Measurements from ENCODE around the gene LBR.

Gene LBR

GRCh38 chr1:225423518-225423855, 4.4 kb downstream of the LBR start:
- TF ChIP-seq, protein P1, sequence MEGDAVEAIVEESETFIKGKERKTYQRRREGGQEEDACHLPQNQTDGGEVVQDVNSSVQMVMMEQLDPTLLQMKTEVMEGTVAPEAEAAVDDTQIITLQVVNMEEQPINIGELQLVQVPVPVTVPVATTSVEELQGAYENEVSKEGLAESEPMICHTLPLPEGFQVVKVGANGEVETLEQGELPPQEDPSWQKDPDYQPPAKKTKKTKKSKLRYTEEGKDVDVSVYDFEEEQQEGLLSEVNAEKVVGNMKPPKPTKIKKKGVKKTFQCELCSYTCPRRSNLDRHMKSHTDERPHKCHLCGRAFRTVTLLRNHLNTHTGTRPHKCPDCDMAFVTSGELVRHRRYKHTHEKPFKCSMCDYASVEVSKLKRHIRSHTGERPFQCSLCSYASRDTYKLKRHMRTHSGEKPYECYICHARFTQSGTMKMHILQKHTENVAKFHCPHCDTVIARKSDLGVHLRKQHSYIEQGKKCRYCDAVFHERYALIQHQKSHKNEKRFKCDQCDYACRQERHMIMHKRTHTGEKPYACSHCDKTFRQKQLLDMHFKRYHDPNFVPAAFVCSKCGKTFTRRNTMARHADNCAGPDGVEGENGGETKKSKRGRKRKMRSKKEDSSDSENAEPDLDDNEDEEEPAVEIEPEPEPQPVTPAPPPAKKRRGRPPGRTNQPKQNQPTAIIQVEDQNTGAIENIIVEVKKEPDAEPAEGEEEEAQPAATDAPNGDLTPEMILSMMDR (conservative IDR thresholded peaks at IDR 0.05; ENCODE audit: low read depth, low read length), result no peak
- no peak overlapping the region for H3K4me3 ChIP-seq (ENCODE audit: low read depth, low read length)
- no peak for DNase-seq (ENCODE audit: low read depth)

DNA sequence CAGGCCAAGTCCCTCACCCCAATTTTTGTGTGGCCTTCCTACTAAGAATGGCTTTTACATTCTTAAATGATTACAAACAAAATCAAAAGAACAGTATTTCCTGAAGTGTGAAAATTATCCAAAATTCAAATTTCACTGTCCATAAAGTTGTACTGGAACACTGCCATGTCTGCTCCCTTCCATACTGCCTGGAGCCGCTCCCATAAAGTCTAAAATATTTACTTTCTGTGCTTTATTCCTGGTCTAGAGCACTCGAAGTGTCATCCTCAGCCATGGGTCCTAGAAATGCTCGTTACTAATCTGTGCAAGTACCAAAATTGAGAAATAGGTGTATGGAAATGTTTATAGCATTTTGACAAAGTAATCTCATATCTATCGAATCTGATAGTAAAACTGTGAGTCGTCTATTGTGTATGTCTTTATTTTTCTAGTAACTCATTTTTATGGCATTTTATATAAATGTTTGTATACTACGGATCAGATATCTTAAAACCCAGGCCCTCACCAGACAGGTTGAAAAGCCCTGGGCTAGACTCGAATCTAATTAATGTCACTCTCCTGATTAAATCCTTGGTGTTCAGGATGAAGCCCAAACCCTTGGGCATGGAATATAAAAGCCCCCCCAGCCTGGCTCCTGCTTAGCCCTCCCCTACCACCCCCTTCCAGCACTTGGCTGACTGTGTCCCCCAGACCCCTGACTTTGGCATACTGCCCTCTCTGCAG, 4.9 kb downstream of the LBR start:
- TF ChIP-seq, protein P1 (conservative IDR thresholded peaks at IDR 0.05; ENCODE audit: low read depth, low read length), result no peak
- no peak for DNase-seq (ENCODE audit: low read depth)
- H3K4me3 ChIP-seq (ENCODE audit: low read depth, low read length), result no peak overlapping the region

DNA sequence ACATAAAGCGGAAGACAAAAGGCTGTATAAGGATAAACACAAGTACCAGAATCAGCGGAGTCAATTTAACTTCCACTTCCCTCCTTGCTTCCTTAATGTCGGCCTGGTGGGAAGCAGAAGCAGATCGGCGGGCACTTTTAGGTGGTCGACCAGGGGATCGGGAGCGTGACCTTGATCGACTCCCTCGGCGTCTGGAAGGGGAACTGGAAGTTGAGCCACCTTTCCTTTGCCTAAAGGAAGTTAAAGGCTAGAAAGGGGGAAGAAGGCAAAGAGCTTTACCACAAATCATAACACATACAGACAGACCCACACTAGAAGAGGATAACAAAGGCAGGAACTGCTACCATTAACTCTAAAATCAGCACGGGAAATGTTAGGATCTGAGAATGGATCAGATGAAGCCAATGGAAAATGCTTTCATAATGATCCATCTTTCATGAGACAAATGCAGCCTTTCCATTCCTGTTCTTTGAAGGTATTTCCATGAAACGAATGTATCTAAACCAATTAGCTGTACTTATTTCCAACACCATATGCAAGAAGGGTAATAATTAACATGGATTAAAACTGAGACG, 5.7 kb downstream of the LBR start:
- no peak for DNase-seq (ENCODE audit: low read depth)
- H3K4me3 ChIP-seq (ENCODE audit: low read depth, low read length), result no peak overlapping the region
- TF ChIP-seq, protein P1 (conservative IDR thresholded peaks at IDR 0.05; ENCODE audit: low read depth, low read length), result no peak

DNA sequence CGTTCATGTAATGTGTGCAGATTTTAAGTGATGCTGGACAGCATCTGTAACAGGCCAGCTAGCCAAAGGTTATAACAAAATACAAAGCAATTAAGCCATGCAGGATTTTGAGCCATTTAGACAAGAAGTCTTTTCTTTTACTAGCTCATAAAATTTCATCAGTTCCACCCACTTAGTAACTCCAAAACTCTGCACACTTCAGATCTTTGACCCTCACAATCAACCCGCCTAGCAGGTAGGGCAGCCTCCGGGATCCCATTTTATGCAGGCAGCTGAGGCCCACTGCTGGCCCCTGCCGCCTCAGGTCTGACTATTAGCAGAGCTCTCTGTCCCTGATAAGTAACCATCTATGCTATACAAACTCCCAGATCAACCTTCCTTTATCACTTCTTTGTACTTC, 9.2 kb downstream of the LBR start:
- TF ChIP-seq, protein P1 (conservative IDR thresholded peaks at IDR 0.05; ENCODE audit: low read depth, low read length), result no peak
- no peak for DNase-seq (ENCODE audit: low read depth)
- no peak overlapping the region for H3K4me3 ChIP-seq (ENCODE audit: low read depth, low read length)

DNA sequence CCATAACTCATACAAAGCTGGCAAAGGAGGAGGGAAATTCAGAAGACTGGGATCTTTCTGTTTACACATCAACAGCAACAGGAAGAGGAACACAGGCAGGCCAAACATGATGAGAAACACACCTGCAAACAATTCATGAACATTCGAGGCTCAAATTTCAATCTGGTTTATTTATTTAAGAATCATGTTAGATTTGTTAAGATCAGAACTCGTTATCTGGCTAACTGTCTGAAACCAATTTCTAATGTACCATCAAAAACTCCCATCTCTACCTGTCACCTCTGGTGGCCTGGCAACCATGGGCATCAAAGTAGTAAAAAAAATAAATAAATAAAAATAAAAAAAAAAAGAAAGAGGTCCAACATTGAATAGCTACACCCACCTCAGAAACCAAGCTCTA, 9.8 kb downstream of the LBR start:
- TF ChIP-seq, protein P1 (conservative IDR thresholded peaks at IDR 0.05; ENCODE audit: low read depth, low read length), result no peak
- no peak for DNase-seq (ENCODE audit: low read depth)
- no peak overlapping the region for H3K4me3 ChIP-seq (ENCODE audit: low read depth, low read length)

DNA sequence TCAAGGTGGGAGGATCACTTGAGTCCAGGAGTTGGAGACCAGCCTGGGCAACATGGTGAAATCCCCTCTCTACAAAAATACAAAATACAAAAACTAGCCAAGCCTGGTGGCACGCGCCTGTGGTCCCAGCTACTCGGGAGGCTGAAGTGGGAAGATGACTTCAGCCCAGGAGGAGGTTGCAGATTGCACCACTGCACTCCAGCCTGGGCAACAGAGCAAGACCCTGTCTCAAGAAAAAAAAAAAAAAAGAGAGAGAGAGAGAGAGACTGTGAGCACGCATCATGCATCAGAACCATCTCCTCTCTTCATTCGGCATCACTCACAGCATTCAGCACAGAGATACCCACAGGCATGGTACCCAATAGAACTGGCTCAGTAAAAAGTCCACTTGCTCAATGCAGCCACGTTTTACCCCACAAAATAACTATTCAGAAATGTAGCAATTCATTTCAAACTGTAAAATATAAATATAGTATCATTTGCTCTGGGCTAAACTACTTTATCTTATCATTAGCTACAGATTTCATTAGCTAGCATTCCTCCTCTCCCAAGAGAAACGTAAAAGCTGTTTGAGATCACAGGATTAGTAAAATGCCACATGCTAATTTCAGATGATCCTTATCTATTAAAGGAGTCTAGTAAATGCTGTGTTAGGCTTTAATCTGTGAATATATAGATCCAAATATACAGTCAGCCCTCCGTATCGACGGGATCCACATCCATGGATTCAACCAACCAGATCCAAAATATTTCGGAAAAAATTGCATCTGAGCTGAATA, 11.7 kb downstream of the LBR start:
- DNase-seq (ENCODE audit: low read depth), result no peak
- TF ChIP-seq, protein P1 (conservative IDR thresholded peaks at IDR 0.05; ENCODE audit: low read depth, low read length), result no peak
- no peak overlapping the region for H3K4me3 ChIP-seq (ENCODE audit: low read depth, low read length)
